ENCODE results near the gene EFCAB11. TPM values are rescaled to one million over a fixed set of nuclear protein-coding genes. Genes with fewer than 3 reads are reported as not detected.
"Not testable (repeated sequence)": the region's sequence is repeated elsewhere in the genome, so short reads cannot be mapped to it uniquely, and the experiment has no call there.

The EFCAB11 gene
- total RNA-seq, 1 donor from 2014 or later: 1.1 TPM

GRCh38 chr14:89899291-89899690 lies 55.2 kb downstream of the EFCAB11 start:
- H3K27me3 ChIP-seq (ENCODE audit: control insufficient read depth, insufficient read depth, low read length): no peaks in the 10 kb centered on the region
- TF ChIP-seq CTCF (IDR thresholded peaks at IDR 0.05; ENCODE audit: insufficient read depth, low read length, severe bottlenecking): no peak
- DNase-seq (ENCODE audit: low read depth) (no peak), FAIRE-seq (no peak)
- H3K36me3 ChIP-seq (ENCODE audit: control insufficient read depth, insufficient read depth, low read length): no peaks in the 10 kb centered on the region
- no peak overlapping the region for H3K4me3 ChIP-seq (ENCODE audit: low read depth, low read length)

GRCh38 chr14:89893388-89893787 lies 61.1 kb downstream of the EFCAB11 start:
- not testable (repeated sequence) for H3K4me3 ChIP-seq (ENCODE audit: low read depth, low read length); FAIRE-seq; DNase-seq (ENCODE audit: low read depth); H3K36me3 ChIP-seq (ENCODE audit: control insufficient read depth, insufficient read depth, low read length); H3K27me3 ChIP-seq (ENCODE audit: control insufficient read depth, insufficient read depth, low read length)

GRCh38 chr14:89892953-89893352 lies 61.6 kb downstream of the EFCAB11 start:
- TF ChIP-seq CTCF (IDR thresholded peaks at IDR 0.05; ENCODE audit: insufficient read depth, low read length, severe bottlenecking): no peak
- Histone ChIP-seq H3K36me3 (ENCODE audit: control insufficient read depth, insufficient read depth, low read length) (no peaks in the 10 kb centered on the region), H3K4me3 (ENCODE audit: low read depth, low read length) (no peak overlapping the region), H3K27me3 (ENCODE audit: control insufficient read depth, insufficient read depth, low read length) (no peaks in the 10 kb centered on the region)
- DNase-seq (ENCODE audit: low read depth): no peak
- no peak for FAIRE-seq

GRCh38 chr14:89891721-89892120 lies 62.8 kb downstream of the EFCAB11 start:
- not testable (repeated sequence) for H3K4me3 ChIP-seq (ENCODE audit: low read depth, low read length); H3K36me3 ChIP-seq (ENCODE audit: control insufficient read depth, insufficient read depth, low read length); DNase-seq (ENCODE audit: low read depth); FAIRE-seq; H3K27me3 ChIP-seq (ENCODE audit: control insufficient read depth, insufficient read depth, low read length)

GRCh38 chr14:89891055-89891454 lies 63.5 kb downstream of the EFCAB11 start:
- no peak for TF ChIP-seq CTCF (IDR thresholded peaks at IDR 0.05; ENCODE audit: insufficient read depth, low read length, severe bottlenecking)
- FAIRE-seq: no peak
- no peak for DNase-seq (ENCODE audit: low read depth)
- Histone ChIP-seq H3K36me3 (ENCODE audit: control insufficient read depth, insufficient read depth, low read length) (no peaks in the 10 kb centered on the region), H3K4me3 (ENCODE audit: low read depth, low read length) (no peak overlapping the region), H3K27me3 (ENCODE audit: control insufficient read depth, insufficient read depth, low read length) (no peaks in the 10 kb centered on the region)

GRCh38 chr14:89890589-89890988 lies 63.9 kb downstream of the EFCAB11 start:
- no peak for FAIRE-seq
- DNase-seq (ENCODE audit: low read depth): no peak
- no peaks in the 10 kb centered on the region for H3K27me3 ChIP-seq (ENCODE audit: control insufficient read depth, insufficient read depth, low read length)
- TF ChIP-seq CTCF (IDR thresholded peaks at IDR 0.05; ENCODE audit: insufficient read depth, low read length, severe bottlenecking): no peak
- H3K36me3 ChIP-seq (ENCODE audit: control insufficient read depth, insufficient read depth, low read length): no peaks in the 10 kb centered on the region
- H3K4me3 ChIP-seq (ENCODE audit: low read depth, low read length): no peak overlapping the region

- H3K4me3 ChIP-seq (ENCODE audit: low read depth, low read length): no peak overlapping the region
- no peak for DNase-seq (ENCODE audit: low read depth)
- FAIRE-seq: no peak
- no peaks in the 10 kb centered on the region for H3K36me3 ChIP-seq (ENCODE audit: control insufficient read depth, insufficient read depth, low read length)
- H3K27me3 ChIP-seq (ENCODE audit: control insufficient read depth, insufficient read depth, low read length): no peaks in the 10 kb centered on the region
- no peak for TF ChIP-seq CTCF (IDR thresholded peaks at IDR 0.05; ENCODE audit: insufficient read depth, low read length, severe bottlenecking)
Observed at GRCh38 chr14:89889626-89890025, 64.9 kb downstream of the EFCAB11 start.

Data from bronchial epithelial cell (primary cell).